Measurements from ENCODE around the gene USP1.
A peak's percentile ranks its signal among the peaks of the same experiment; 100 is the strongest.

USP1 gene

DNA sequence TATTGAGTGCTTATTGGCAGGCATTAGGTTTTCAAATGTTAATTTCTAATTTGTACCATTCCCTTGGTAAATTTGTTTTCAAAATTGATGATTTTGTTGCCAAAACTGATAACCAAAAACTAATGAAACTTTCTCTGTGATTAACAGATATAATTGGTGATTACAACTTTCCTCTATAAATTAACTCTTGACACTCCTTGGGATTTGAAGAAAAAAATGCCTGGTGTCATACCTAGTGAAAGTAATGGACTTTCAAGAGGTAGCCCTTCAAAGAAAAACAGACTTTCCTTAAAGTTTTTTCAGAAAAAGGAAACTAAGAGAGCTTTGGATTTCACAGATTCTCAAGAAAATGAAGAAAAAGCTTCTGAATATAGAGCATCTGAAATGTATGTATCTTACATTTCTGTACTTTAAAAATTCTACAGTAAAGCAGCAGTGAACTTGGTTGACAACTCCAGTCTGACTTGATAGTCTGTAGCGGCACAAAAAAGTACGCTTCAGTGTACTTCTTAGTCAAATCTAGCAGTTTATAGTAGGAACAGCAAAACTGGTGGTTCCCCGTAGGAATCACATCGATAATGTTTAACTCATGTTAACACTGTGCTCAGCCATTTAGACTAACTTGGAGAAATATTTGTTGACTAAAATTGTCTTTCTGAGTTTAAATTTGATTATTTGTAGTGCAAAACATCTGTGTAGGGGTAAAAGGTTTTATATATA, 3.0 kb downstream of the USP1 start:
- Mint-ChIP-seq H3K4me3 (peak overlapping the region; percentile 59), H3K9me3 (peaks cover 5% of the 10 kb centered on the region), H3K27ac (peak overlapping the region; percentile 30), H3K4me1 (peaks cover 52% of the 10 kb centered on the region), H3K27me3 (no peaks in the 10 kb centered on the region), H3K36me3 (peaks cover 6% of the 10 kb centered on the region)

DNA sequence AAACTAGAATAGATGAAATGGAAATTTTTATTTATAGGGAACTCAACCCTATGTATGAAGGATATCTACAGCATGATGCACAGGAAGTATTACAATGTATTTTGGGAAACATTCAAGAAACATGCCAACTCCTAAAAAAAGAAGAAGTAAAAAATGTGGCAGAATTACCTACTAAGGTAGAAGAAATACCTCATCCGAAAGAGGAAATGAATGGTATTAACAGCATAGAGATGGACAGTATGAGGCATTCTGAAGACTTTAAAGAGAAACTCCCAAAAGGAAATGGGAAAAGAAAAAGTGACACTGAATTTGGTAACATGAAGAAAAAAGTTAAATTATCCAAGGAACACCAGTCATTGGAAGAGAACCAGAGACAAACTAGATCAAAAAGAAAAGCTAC, 7.9 kb downstream of the USP1 start:
- peaks cover 29% of the 10 kb centered on the region for H3K4me1 Mint-ChIP-seq
- peak overlapping the region; percentile 36 for H3K27ac Mint-ChIP-seq
- H3K4me3 Mint-ChIP-seq: no peak overlapping the region
- peaks cover 13% of the 10 kb centered on the region for H3K36me3 Mint-ChIP-seq
- no peaks in the 10 kb centered on the region for H3K9me3 Mint-ChIP-seq
- no peaks in the 10 kb centered on the region for H3K27me3 Mint-ChIP-seq

DNA sequence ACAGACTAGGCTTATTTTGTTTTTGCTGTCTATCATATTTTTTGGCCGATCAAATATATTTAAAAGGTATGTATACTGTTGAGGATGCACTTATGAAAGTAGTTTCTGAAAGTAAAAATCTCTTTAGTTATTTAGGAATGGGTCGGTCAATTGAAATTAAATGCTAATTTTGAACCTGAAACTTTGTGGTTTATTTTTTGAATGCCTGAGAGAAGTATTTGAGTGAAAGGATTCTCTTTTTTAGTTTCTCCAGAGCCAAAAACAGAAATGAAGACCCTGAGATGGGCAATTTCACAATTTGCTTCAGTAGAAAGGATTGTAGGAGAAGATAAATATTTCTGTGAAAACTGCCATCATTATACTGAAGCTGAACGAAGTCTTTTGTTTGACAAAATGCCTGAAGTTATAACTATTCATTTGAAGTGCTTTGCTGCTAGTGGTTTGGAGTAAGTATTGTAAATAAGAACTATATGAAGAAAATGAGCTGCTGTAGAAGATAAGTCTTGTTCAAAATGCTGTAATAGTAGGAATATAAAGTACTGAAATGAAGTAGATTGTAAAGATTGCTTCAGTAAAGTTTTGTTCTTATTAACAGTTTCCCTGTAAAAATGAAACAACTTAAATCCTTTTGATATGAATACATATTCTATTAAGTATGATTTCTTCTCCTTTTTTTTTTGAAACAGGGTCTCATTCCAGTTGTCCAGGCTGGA, 11.5 kb downstream of the USP1 start:
- H3K4me3 Mint-ChIP-seq: no peak overlapping the region
- H3K9me3 Mint-ChIP-seq: no peaks in the 10 kb centered on the region
- no peak overlapping the region for H3K27ac Mint-ChIP-seq
- H3K4me1 Mint-ChIP-seq: peaks cover 11% of the 10 kb centered on the region
- H3K36me3 Mint-ChIP-seq: peaks cover 20% of the 10 kb centered on the region
- H3K27me3 Mint-ChIP-seq: no peaks in the 10 kb centered on the region

DNA sequence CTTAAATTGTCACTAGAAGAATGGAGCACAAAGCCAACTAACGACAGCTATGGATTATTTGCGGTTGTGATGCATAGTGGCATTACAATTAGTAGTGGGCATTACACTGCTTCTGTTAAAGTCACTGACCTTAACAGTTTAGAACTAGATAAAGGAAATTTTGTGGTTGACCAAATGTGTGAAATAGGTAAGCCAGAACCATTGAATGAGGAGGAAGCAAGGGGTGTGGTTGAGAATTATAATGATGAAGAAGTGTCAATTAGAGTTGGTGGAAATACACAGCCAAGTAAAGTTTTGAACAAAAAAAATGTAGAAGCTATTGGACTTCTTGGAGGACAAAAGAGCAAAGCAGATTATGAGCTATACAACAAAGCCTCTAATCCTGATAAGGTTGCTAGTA, 13.5 kb downstream of the USP1 start:
- Mint-ChIP-seq H3K9me3 (no peaks in the 10 kb centered on the region), H3K27ac (peak overlapping the region; percentile 5), H3K36me3 (peaks cover 17% of the 10 kb centered on the region), H3K4me3 (no peak overlapping the region), H3K4me1 (peaks cover 6% of the 10 kb centered on the region), H3K27me3 (no peaks in the 10 kb centered on the region)

DNA sequence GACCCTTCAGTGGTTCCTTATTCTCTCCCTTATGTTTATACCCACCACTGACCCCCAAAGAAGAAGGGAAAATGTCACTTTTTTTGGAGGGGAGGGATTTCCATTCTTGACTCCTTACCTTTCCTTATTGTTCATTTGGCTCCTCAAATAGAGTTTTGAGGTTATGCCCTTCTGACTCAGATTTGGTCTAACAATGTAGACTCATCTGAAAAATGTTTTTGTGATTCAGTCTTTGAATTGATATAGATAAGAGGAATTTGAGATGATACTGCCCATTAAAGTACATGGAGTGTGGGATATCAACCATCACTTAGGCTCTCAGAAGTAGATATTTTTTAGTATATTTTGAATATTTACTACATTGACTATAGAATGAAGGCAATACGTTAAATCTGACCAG, 16.1 kb downstream of the USP1 start:
- H3K4me3 Mint-ChIP-seq: no peak overlapping the region
- H3K27ac Mint-ChIP-seq: peak overlapping the region; percentile 6
- peaks cover 14% of the 10 kb centered on the region for H3K36me3 Mint-ChIP-seq
- H3K4me1 Mint-ChIP-seq: peaks cover 6% of the 10 kb centered on the region
- no peaks in the 10 kb centered on the region for H3K27me3 Mint-ChIP-seq
- H3K9me3 Mint-ChIP-seq: no peaks in the 10 kb centered on the region

DNA sequence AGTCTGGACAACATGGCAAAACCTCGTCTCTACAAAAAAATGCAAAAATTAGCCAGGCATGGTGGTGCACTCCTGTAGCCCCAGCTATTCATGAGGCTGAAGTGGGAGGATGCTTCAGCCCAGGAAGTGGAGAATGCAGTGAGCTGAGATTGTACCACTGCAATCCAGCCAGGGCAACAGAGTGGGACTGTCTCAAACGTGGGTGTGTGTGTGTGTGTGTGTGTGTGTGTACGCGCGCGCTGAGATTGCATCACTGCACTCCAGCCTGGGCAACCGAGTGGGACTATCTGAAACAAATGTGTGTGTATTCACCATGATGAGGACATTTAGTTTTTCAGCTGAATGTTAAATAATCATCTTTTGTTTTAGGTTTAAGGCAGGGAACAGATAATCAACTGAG, 21.1 kb downstream of the USP1 start:
- no peak overlapping the region for H3K4me3 Mint-ChIP-seq
- no peaks in the 10 kb centered on the region for H3K27me3 Mint-ChIP-seq
- no peaks in the 10 kb centered on the region for H3K9me3 Mint-ChIP-seq
- no peaks in the 10 kb centered on the region for H3K4me1 Mint-ChIP-seq
- no peak overlapping the region for H3K27ac Mint-ChIP-seq
- peaks cover 3% of the 10 kb centered on the region for H3K36me3 Mint-ChIP-seq

DNA sequence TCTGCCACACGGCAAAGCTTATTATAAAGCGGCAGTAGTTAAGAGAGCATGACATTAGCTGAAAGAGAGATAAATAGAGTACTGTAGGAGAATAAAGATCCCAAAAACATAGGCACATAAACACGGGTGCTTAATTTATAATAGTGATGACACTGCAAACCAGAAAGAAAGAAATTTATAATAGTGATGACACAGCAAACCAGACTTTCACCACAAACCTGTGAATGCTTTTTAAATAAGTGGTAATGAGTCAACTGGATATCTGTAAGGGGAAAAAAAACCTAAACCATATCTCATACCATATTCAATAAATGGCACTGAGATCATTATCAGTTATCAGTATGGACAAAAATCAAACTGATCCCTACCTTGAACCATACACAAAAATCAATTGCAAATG, 25.5 kb downstream of the USP1 start:
- no peaks in the 10 kb centered on the region for H3K9me3 Mint-ChIP-seq
- H3K27me3 Mint-ChIP-seq: no peaks in the 10 kb centered on the region
- no peaks in the 10 kb centered on the region for H3K4me1 Mint-ChIP-seq
- no peak overlapping the region for H3K27ac Mint-ChIP-seq
- peaks cover 5% of the 10 kb centered on the region for H3K36me3 Mint-ChIP-seq
- no peak overlapping the region for H3K4me3 Mint-ChIP-seq

DNA sequence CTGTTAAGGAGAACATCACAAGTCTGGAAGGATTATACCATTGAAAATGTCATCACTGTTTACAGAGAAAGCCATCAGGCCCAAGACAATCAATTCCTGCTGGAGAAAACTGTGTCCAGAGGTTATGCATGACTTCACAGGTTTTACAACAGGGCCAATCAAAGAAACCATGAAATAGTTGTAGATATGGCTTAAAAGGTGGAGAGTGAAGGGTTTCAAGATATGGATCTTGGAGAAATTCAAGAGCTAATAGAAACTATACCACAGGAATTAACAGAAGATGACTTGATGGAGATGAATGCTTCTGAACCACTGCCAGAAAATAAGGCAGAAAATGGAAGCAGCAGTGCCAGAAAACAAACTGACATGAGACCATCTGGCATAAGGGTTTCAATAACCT, 30.2 kb downstream of the USP1 start:
- peaks cover 7% of the 10 kb centered on the region for H3K9me3 Mint-ChIP-seq
- H3K4me3 Mint-ChIP-seq: no peak overlapping the region
- no peaks in the 10 kb centered on the region for H3K4me1 Mint-ChIP-seq

DNA sequence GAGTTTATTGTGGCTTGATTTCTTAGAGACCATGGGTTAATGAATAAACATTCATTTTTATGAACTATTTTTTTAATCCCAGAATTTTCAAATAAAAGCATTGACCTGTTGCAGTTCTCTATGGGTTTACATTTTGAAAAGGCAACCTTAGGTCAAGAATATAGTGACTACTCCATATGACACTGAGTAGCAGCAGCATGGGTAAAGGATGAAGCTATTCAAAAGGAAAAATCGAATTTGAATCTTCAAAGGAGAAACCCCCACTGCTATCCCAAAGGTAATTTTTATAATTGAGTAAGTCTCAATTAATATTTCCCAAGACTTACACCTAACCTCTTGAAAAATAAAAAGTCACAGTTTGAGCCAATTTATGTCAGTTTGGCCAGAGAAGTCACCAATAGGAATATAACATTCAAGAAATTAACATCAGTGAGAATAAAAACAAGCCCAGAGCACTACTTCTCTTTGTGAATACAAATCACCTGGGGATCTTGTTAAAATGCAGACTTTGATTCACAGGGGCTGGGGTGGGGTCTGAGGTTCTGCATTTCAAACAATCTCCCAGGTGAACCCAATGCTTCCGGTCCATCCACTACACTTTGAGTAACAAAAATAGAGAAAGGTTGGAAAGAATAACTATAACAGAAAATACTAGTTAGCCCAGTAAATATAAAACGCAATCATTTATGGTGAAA, 39.8 kb downstream of the USP1 start:
- H3K27me3 Mint-ChIP-seq: no peaks in the 10 kb centered on the region
- H3K27ac Mint-ChIP-seq: no peak overlapping the region
- no peaks in the 10 kb centered on the region for H3K9me3 Mint-ChIP-seq
- H3K36me3 Mint-ChIP-seq: peaks cover 10% of the 10 kb centered on the region
- H3K4me1 Mint-ChIP-seq: no peaks in the 10 kb centered on the region
- H3K4me3 Mint-ChIP-seq: no peak overlapping the region

More for the DNA sequence above, 30.2 kb downstream of the USP1 start:
- Mint-ChIP-seq H3K36me3 (peaks cover 27% of the 10 kb centered on the region), H3K27me3 (no peaks in the 10 kb centered on the region), H3K27ac (no peak overlapping the region)

DNA sequence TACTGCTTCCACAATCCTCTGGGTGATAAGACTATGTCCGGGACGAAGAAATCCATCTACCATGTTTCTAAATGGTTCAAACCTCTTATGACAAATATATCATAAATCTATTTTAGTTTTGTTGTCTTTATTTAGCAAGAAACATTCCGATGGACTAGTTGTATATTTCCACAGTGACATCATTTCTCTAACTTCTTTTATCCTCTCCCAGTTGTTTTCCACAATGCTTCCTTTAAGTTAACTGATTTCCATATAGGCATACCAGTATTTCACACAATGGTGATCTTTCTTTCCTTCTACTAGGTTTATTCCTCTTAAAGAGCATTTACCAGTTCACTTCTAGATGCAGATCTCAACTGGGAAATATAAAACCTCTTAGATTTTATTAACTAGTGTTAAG, 44.8 kb downstream of the USP1 start:
- no peaks in the 10 kb centered on the region for H3K4me1 Mint-ChIP-seq

DNA sequence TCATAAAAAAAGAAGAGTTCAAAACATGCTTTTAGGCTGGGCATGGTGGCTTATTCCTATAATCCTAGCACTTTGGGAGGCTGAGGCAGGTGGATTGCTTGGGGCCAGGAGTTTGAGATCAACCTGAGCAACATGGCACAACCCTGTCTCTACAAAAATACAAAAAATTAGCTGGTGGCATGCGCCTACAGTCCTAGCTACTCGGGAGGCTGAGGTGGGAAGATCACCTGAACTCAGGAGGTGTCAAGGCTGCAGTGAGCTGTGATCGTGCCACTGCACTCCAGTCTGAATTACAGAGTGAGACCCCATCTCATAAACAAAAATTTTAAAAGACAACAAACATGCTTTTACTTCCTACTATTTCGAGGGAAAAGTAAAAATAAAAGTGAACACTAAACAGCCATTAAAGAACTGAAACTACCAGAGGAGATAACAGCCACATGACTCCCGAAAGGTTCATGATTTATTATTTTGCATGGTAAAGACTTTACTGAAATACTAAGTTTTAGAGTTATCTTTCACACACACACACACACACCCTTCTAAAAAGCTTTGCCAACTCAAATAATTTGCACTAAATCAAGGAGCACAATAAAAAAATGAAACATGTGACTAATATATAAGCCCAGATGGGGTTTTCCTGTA, 48.1 kb downstream of the USP1 start:
- H3K27ac Mint-ChIP-seq: no peak overlapping the region
- no peaks in the 10 kb centered on the region for H3K4me1 Mint-ChIP-seq
- H3K4me3 Mint-ChIP-seq: no peak overlapping the region
- peaks cover 7% of the 10 kb centered on the region for H3K36me3 Mint-ChIP-seq
- H3K9me3 Mint-ChIP-seq: no peaks in the 10 kb centered on the region
- H3K27me3 Mint-ChIP-seq: no peaks in the 10 kb centered on the region

More for the DNA sequence above, 44.8 kb downstream of the USP1 start:
- Mint-ChIP-seq H3K9me3 (no peaks in the 10 kb centered on the region), H3K36me3 (peaks cover 5% of the 10 kb centered on the region), H3K4me3 (no peak overlapping the region), H3K27me3 (no peaks in the 10 kb centered on the region), H3K27ac (no peak overlapping the region)

DNA sequence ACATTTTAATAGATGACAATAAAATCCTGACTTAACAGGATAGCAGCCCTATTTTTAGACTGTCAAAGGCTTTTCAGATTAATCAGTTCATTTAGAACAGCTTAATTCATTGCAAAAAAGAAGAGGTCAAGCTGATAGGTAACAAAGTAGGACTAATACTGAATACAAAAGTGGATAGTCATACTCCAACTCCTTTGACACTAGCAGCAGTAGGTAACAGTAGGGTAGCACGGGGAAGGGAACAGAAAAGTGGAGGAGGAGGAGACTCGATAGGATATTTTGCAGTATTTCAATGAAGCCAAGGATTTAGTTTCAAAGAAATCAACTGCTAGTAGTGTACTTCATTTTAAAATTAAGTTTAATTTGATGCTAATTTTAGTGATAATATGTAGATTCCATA, 51.1 kb downstream of the USP1 start:
- no peaks in the 10 kb centered on the region for H3K27me3 Mint-ChIP-seq
- H3K4me3 Mint-ChIP-seq: no peak overlapping the region
- no peaks in the 10 kb centered on the region for H3K4me1 Mint-ChIP-seq
- H3K36me3 Mint-ChIP-seq: peaks cover 4% of the 10 kb centered on the region
- H3K27ac Mint-ChIP-seq: no peak overlapping the region
- H3K9me3 Mint-ChIP-seq: no peaks in the 10 kb centered on the region

DNA sequence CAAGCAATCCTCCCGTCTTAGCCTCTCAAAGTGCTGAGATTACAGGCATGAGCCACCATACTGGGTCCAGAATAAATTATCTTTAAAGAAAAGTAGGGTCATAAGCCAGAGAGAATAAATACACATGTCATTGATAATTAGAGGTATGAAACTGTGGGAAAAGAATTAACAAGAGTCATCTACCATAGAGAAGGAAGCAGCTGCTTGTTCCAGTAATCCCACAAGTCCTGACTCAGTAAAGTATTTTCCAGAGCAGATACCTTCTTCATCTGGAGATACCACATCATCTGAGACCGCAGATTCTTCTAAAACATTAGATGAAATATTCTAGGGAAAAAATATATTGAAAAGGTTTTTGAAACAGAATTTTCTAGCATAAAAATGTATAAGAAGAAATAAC, 55.7 kb downstream of the USP1 start:
- Mint-ChIP-seq H3K4me1 (no peaks in the 10 kb centered on the region), H3K27ac (no peak overlapping the region), H3K9me3 (no peaks in the 10 kb centered on the region), H3K36me3 (peaks cover 4% of the 10 kb centered on the region), H3K4me3 (no peak overlapping the region), H3K27me3 (no peaks in the 10 kb centered on the region)

DNA sequence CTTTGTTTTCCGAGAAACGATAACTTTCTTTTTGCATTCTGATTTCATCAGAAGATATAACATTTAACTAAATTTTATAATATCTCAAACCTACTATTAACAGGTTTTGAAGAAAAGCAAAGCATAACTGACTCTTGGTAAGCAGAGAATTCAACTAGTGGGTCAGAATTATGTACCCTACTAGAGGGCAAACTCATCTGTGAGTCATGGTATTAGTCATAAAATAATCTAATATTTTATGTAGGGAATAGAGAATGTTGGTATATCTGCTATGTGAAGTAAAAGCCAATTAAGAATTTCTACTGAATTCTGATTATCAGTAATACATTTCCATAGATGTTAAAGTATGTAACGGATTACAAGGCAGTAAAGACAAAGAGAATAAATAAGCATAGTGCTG, 56.8 kb downstream of the USP1 start:
- Mint-ChIP-seq H3K36me3 (peaks cover 2% of the 10 kb centered on the region), H3K4me3 (no peak overlapping the region), H3K4me1 (no peaks in the 10 kb centered on the region), H3K27ac (no peak overlapping the region), H3K27me3 (no peaks in the 10 kb centered on the region), H3K9me3 (no peaks in the 10 kb centered on the region)

DNA sequence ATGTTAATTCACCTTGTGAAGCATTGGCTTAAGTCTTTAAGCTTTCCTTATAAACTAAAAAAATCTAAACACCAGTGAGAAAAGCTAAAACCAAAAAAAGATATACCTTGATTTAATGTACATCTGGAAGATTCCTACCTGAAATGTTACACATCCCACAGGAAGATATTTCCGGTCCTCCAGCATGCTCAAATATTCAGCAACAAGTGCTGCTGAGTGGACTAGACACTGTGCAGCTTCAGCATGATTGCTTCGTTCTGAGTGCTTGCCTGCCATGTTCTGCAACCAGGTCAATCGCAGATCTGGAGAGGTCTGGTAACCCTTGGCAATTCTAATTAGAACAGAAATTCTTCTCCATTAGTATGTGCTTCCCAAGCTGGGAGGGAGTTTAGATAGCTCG, 57.3 kb downstream of the USP1 start:
- no peaks in the 10 kb centered on the region for H3K27me3 Mint-ChIP-seq
- no peaks in the 10 kb centered on the region for H3K9me3 Mint-ChIP-seq
- no peak overlapping the region for H3K4me3 Mint-ChIP-seq
- H3K27ac Mint-ChIP-seq: no peak overlapping the region
- no peaks in the 10 kb centered on the region for H3K4me1 Mint-ChIP-seq
- peaks cover 2% of the 10 kb centered on the region for H3K36me3 Mint-ChIP-seq

DNA sequence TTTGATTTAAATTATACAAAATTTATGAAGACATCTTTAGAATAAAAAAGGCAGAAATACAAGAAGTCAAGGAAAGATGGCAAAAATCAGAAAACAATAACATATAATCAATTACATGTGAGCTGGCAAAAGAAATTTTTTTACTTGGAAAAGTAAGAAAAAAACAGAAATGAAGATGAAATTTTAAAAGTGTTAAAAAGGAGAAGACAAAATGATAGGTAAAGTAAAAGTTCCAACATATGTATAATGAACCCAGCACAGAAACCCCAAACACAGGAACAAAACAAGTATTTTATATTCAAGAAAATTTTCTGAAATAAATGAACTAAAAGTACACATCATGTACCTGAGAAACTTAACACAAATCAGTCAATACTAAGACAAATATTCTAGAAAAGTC, 63.4 kb downstream of the USP1 start:
- Mint-ChIP-seq H3K36me3 (no peaks in the 10 kb centered on the region), H3K27ac (no peak overlapping the region), H3K9me3 (no peaks in the 10 kb centered on the region), H3K27me3 (no peaks in the 10 kb centered on the region), H3K4me1 (no peaks in the 10 kb centered on the region), H3K4me3 (no peak overlapping the region)
